ENCODE data around the gene ZNF33A. TPM values are rescaled to one million over a fixed set of nuclear protein-coding genes. Genes with fewer than 3 reads are reported as not detected.

The ZNF33A gene
- total RNA-seq, 2 donors from 2014 or later, result 26.1 to 51.5 TPM

Other genes starting within 250 kb of the ZNF33A start
- 10 to 100 TPM; 16.4 to 21.2 TPM for gene ZNF248, start 153.1 kb upstream of the ZNF33A start, total RNA-seq
- gene ZNF25, start 34.0 kb upstream of the ZNF33A start, total RNA-seq, result 10 to 100 TPM; 22.9 TPM
- 10 to 100 TPM; 18.4 to 43.3 TPM for gene ZNF37A, start 83.7 kb downstream of the ZNF33A start, total RNA-seq